PFSK-1 (cell line): ENCODE results near the gene SOX8.

ENCODE experiments used
- FOXP2 ChIP-seq: optimal IDR thresholded peaks from 2 replicates; pipeline ENCODE3; 2011; ENCODE audit warnings: borderline replicate concordance, control low read depth, inconsistent platforms; ENCODE audit not compliant: insufficient read depth; ENCODE audit errors: extremely low read length, extremely low read depth
- POLR2AphosphoS5 ChIP-seq: IDR thresholded peaks from 2 replicates; pipeline ENCODE4 v1.6.1; 2012; ENCODE audit warnings: low read depth, mild to moderate bottlenecking, control low read depth, low read length, moderate library complexity
- SIN3A ChIP-seq: IDR thresholded peaks from 2 replicates; pipeline ENCODE4 v1.6.1; 2012; ENCODE audit warnings: mild to moderate bottlenecking, low read length, moderate library complexity, borderline replicate concordance; ENCODE audit not compliant: insufficient read depth
- TAF1 ChIP-seq: IDR thresholded peaks from 2 replicates; pipeline ENCODE4 v1.6.1; 2012; ENCODE audit warnings: low read length, control low read depth, borderline replicate concordance; ENCODE audit not compliant: insufficient read depth
- TF ChIP-seq, protein P1 (sequence below), 2 experiments: IDR thresholded peaks; 2 replicates each; pipeline versions ENCODE4 v1.6.1 to v1.8.0; 2011 to 2012; ENCODE audit warnings: low read depth in 2 of 2, low read length in 2 of 2, control low read depth in 1 of 2, inconsistent platforms in 1 of 2, mild to moderate bottlenecking in 1 of 2, moderate library complexity in 1 of 2; ENCODE audit not compliant: insufficient read depth in 1 of 2

SOX8 gene

GRCh38 chr16:989354-989814, 7.8 kb downstream of the SOX8 start:
- TF ChIP-seq, protein P1, sequence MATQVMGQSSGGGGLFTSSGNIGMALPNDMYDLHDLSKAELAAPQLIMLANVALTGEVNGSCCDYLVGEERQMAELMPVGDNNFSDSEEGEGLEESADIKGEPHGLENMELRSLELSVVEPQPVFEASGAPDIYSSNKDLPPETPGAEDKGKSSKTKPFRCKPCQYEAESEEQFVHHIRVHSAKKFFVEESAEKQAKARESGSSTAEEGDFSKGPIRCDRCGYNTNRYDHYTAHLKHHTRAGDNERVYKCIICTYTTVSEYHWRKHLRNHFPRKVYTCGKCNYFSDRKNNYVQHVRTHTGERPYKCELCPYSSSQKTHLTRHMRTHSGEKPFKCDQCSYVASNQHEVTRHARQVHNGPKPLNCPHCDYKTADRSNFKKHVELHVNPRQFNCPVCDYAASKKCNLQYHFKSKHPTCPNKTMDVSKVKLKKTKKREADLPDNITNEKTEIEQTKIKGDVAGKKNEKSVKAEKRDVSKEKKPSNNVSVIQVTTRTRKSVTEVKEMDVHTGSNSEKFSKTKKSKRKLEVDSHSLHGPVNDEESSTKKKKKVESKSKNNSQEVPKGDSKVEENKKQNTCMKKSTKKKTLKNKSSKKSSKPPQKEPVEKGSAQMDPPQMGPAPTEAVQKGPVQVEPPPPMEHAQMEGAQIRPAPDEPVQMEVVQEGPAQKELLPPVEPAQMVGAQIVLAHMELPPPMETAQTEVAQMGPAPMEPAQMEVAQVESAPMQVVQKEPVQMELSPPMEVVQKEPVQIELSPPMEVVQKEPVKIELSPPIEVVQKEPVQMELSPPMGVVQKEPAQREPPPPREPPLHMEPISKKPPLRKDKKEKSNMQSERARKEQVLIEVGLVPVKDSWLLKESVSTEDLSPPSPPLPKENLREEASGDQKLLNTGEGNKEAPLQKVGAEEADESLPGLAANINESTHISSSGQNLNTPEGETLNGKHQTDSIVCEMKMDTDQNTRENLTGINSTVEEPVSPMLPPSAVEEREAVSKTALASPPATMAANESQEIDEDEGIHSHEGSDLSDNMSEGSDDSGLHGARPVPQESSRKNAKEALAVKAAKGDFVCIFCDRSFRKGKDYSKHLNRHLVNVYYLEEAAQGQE (IDR thresholded peaks at IDR 0.05; ENCODE audit: insufficient read depth in 1 of 2, low read depth in 2 of 2, low read length in 2 of 2) = no peak
- TF ChIP-seq TAF1 (no peak), FOXP2 (no peak), POLR2AphosphoS5 (no peak), SIN3A (no peak)

DNA sequence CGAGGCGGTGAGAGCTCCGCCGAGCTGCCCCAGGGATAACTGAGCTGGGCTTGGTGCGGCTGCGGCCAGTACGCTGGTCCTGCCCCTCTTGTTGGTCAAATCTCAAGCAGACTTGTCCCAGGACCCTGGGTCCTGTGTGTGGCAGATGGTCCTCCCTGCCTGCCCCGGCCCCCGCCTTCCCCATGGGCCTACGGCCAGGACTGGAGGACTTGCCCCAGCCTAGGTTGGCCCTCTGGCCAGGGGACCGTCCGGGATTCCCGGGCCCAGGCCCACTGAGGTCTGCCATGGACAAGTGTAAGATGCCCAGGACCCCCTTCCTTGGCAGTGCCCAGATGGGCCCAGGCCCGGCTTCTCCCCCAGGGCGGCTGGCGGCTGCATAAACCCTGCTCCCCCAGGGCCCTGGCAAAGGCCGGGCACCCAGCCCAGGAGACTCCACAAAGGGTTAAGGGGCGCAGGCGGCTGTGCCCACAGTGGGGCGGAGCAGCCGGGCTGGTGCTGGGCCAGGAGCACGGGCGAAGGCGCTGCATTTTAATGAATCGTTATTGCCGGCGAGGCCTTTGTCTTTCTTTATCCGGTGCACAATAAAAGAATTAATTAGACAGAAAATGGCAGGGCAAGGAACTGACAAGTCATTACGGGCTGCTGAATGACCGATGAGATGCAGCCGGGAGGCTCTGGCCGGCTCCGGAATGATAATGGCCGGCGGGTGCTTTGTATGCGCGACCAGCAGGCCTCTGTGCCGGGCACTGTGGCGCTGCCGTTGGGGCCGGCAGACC, 9.1 kb downstream of the SOX8 start:
- TF ChIP-seq, protein P1 (IDR thresholded peaks at IDR 0.05; ENCODE audit: insufficient read depth in 1 of 2, low read depth in 2 of 2, low read length in 2 of 2) = no peak
- TF ChIP-seq TAF1 (no peak), SIN3A (no peak)

- TF ChIP-seq FOXP2 = no peak
- TF ChIP-seq SIN3A = no peak
- TF ChIP-seq, protein P1 (IDR thresholded peaks at IDR 0.05; ENCODE audit: insufficient read depth in 1 of 2, low read depth in 2 of 2, low read length in 2 of 2) = no peak
- TF ChIP-seq POLR2AphosphoS5 = no peak
- no peak for TF ChIP-seq TAF1
Observed at GRCh38 chr16:991345-991744, 9.8 kb downstream of the SOX8 start.

- TF ChIP-seq POLR2AphosphoS5 (no peak), SIN3A (no peak), FOXP2 (no peak), TAF1 (no peak)
- TF ChIP-seq, protein P1 (IDR thresholded peaks at IDR 0.05; ENCODE audit: insufficient read depth in 1 of 2, low read depth in 2 of 2, low read length in 2 of 2) = no peak
Observed at GRCh38 chr16:991773-992172, 10.2 kb downstream of the SOX8 start.

- TF ChIP-seq TAF1 (no peak), POLR2AphosphoS5 (no peak), FOXP2 (no peak), SIN3A (no peak)
- TF ChIP-seq, protein P1 (IDR thresholded peaks at IDR 0.05; ENCODE audit: insufficient read depth in 1 of 2, low read depth in 2 of 2, low read length in 2 of 2) = no peak
Observed at GRCh38 chr16:993731-994130, 12.2 kb downstream of the SOX8 start.
